Ammon's horn (tissue), 1 donor: ENCODE measurements around the gene SPEF1.
"Not testable (repeated sequence)": the region's sequence is repeated elsewhere in the genome, so short reads cannot be mapped to it uniquely, and the experiment has no call there.

ENCODE experiments used
- DNase-seq: peaks from one replicate; pipeline ENCODE4 v3.0.0-alpha.2; 2016; ENCODE audit warnings: low spot score

SPEF1 gene

GRCh38 chr20:3781153-3781910 lies at the start of gene SPEF1:
TSS of gene SPEF1 (minus strand) at chr20:3781448. CDS start at chr20:3781287, 161 bp downstream.
- peak; percentile 94 for DNase-seq

DNA sequence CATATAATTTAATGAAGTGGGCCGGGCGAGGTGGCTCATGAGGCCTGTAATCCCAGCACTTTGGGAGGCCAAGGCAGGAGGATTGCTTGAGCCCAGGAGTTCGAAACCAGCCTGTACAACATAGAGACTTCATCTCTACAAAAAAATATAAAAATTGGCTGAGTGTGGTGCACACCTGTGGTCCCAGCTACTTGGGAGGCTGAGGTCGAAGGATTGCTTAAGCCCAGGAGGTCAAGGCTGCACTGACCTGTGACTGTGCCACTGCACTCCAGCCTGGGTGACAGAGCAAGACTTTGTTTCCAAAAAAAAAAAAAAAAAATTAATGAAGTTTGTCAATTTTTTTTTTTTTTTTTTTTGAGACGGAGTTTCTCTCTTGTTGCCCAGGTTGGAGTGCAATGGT lies 48.6 kb upstream of the SPEF1 start:
- not testable (repeated sequence) for DNase-seq

- no peak for DNase-seq
These were observed 47.5 kb upstream of the SPEF1 start for GRCh38 chr20:3828798-3829197.

GRCh38 chr20:3826420-3826819 lies 45.2 kb upstream of the SPEF1 start:
- DNase-seq = no peak

DNA sequence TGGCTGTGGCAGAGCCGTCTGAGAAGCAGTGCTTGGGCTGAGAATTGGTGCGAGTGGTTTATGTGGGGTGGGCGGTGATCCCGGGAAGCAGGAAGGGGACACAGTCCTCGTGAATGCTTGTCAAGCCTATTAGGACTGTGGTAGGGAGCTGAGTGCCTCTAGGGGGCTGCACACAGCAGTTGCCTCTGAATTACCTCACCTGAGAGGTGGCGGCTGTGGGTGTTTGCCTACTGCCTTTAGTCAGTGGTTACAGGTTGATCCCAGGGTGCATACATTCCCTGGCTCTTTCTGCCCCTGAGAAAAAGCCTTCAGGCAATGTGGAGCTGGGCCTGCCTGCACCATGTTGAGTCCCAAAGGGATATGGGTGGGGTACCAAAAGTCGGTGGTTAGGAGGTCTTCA lies 44.3 kb upstream of the SPEF1 start:
- no peak for DNase-seq

GRCh38 chr20:3823881-3824280 lies 42.6 kb upstream of the SPEF1 start:
- DNase-seq = no peak

DNA sequence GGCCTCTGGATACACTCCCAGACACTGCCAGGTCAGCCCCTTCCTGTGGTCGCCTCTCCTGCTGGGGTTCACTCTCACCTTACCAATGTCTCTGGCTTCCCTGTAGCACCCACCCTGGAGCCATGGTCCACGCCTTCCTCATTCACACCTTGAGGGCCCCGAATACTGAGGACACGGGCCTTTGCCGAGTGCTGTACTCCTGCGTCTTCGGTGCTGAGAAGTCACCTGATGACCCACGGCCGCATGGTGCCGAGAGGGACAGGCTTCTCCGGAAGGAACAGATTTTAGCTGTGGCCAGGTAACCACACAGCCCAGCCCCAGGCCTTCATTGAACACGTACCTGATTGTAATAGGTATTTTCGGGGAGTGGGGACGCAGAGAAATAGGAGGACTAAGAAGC lies 40.7 kb upstream of the SPEF1 start:
- no peak for DNase-seq

DNA sequence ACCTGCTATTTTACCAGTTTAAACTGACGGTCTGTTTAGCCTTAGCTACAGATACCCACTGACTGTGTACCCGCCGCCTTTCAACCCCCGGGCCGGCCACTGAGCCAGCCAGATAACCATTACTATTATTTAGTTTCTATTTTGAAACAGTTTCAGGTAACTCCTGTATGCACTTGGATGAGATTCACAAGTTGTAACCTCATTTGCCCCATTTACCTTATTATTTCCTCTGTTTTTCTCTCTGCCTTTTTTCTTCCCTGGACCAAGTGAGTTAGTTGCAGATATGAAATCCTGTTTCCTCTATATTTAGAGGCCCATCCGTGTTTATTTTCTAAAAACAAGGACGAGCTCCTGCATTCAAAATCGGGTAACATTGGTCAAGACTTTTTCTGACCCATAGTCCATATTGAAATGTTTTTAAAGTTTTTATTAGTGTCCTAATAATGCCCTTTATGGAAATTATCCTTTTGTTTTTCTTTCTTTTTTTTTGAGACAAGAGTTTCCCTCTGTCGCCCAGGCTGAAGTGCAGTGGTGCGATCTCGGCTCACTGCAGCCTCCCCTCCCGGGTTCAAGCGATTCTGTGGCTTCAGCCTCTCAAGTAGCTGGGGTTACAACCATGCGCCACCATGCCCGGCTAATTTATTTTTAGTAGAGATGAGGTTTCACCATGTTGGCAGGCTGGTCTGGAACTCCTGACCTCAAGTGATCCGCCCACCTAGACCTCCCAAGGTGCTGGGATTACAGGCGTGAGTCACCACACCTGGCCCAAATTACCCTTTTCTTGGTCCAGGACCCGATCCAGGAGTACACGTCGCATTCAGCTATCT lies 39.9 kb upstream of the SPEF1 start:
- no peak for DNase-seq

DNA sequence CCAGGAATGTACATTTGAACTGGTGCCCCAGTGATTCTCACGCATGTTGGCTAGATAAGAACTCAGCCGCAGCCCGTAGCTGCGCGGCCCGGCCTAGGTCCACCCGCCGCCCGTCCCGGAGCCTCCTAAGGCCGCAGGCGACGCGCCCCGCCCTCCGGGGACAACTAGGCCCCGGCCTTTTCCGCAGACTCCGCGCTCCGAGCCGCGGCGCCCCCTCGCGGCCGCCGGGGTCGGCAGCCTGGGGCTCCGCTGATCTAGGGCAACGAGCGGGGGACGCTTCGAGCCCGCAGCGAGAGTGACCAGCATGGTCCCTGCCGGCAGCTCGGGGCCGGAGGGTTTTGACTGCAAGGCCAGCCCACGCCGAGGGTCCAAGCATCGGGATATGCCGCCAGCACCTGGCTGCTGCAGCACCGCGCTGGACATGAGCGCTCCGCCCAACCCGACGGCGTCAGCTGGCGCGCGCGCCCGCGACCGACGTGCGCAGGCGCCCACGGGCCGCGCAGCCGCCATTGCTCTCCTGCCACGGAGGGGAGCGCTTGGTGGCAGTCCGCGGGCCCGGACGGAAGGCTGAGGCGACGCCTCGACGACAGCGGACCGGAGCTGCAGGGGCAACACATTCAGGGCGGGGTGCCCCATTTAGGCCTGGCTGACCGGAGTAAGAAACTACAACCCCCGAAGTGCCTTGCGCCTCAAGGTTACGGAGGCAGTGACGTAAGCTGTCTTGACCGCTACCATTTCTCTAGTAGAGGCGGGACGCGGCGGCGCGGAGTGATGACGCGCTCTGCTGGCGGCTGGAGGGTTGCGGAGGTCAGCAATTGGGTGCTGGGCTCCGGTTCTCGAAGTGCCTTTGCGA lies 39.0 kb upstream of the SPEF1 start, which contains the start of gene AP5S1:
Gene AP5S1, plus strand, starts transcription at position 500 of the 853 bp plus-strand sequence. CDS start 1,571 bp downstream, outside the sequence.
- DNase-seq = peak; percentile 98

DNA sequence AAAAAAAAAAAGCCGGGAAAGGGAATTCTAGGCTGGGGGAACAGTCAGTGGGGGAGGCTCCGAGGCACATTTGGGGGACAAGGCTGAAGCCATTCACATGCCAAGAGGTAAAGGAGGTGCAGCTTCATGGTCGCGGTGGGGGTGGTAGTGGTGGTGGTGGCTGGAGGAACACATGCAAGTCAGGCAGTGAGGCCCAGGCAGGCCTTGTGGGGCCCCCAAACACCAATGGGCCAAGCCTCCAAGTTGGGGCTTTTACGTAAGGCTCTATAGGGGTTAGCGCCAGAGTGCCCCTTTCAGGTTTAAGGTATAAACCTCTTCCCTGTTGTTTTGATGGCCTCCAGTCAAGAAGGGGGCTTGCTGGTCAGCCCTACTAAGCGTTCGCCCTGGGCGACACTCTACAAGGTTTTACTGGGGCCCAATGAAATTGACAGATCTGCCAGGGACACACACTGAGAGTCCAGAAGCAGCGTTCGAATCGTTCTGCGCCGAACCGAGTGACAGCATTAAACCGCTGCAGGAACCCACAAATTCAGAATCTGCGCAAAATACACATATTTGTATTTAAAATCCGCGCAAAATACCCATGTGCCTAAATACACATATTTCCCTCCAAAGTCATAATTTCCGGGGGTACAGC lies 38.3 kb upstream of the SPEF1 start:
- DNase-seq = no peak

- peak; percentile 64 for DNase-seq
These were observed 37.2 kb upstream of the SPEF1 start for GRCh38 chr20:3818155-3819151.

- DNase-seq = no peak
These were observed 34.6 kb upstream of the SPEF1 start for GRCh38 chr20:3815703-3816315.

- DNase-seq = no peak
These were observed 33.8 kb upstream of the SPEF1 start for GRCh38 chr20:3814928-3815495.

DNA sequence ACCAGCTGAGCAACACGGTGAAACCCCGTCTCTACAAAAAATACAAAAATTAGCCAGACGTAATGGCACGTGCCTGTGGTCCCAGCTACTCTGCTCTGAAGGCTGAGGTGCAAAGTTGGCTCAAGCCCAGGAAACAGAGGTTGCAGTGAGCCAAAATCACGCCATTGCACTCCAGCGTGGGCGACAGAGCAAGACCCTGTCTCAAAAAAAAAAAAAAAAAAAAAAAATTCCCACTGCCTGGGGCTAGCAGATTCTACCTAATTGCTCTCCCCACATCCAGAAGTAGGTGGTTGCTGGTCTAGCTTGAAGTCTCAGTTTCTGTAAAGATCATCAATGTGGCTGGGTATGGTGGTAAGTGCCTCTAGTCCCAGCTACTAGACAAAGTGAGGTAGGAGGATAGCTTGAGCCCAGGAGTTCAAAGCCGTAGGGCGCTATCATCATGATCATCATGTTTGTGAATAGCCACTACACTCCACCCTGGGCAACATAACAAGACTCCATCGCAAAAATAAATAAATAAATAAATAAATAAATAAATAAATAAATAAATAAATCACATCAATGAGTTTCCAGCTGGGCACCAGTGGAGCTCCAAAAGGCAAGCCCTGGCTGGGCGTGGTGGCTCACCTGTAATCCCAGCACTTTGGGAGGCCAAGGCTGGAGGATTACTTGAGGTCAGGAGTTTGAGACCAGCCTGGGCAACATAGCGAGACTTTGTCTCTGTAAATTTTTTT lies 32.8 kb upstream of the SPEF1 start:
- no peak for DNase-seq

GRCh38 chr20:3812975-3813847 lies 32.0 kb upstream of the SPEF1 start:
- DNase-seq = no peak

- DNase-seq = no peak
These were observed 31.0 kb upstream of the SPEF1 start for GRCh38 chr20:3812259-3812681.

DNA sequence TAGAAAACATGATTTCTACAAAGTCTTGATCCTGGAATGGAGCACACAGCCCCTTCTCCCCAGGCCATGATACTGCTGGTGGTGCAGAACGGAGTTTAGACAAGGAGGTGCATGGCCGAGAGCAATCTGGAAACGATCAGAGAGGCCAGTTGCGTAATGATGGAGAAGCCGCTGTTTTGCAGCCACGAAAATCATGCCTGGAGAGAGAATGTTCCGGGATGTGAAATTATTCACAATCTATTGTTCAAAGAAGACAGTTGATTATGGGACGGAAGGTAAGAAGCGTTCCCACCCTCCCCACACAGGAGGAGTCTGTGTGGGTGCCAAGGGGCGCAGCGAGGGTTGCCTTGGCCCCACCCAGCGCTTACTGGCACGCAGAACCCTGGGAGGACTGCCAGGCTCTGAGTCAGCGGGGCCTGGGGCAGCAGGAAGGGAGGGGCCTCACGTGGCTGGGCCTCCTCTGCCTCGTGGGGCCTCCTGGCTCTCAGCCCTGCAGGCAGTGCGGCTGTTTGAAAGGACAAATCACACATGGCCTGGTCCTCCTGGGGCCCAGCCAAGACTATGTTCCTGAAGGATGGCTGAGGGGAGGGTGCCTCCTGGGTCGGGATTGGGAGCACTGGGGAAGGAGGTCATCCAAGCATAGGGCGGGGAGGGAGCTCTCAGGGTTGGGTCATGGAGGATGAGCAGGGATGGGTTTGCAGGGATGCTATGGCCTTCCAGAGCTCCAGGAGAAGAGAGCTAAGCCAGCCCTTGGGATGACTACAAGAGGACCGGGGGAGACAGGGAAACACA lies 30.4 kb upstream of the SPEF1 start:
- peak; percentile 96 for DNase-seq
